ENCODE measurements around the gene UXT. TPM values are rescaled to one million over a fixed set of nuclear protein-coding genes. Genes with fewer than 3 reads are reported as not detected.

Gene UXT
- total and polyA plus RNA-seq, 9 of the 15 experiments (the other 6 are each of a cell fraction or from before 2014, with no cell fraction given) = 141 to 300 (median 204) TPM

DNA sequence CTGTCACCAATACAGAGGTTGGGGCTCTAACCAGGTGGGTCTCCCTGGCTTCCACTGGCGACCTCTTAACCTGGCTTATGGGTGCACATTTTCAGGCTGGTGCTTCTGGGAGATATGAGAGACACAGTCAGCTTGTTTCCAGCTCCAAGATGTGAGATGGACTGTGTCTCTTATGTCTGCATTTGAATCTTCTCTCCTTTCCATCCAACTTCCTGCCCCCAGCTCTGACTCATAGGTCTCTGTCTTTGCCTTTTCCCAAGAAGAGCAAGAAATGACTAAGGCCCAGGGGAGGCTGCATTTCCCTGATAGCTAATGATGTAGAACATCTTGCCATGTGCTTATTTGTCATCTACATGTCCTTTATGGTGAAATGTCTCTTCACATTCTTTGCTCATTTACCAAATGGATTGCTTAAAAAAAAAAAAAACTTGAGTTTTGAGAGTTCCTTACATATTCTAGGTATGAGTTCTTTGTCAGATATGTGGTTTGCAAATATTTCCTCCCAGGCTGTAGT is 3.2 kb upstream of the UXT start (continued):
- TF ChIP-seq, protein P1, sequence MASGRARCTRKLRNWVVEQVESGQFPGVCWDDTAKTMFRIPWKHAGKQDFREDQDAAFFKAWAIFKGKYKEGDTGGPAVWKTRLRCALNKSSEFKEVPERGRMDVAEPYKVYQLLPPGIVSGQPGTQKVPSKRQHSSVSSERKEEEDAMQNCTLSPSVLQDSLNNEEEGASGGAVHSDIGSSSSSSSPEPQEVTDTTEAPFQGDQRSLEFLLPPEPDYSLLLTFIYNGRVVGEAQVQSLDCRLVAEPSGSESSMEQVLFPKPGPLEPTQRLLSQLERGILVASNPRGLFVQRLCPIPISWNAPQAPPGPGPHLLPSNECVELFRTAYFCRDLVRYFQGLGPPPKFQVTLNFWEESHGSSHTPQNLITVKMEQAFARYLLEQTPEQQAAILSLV (tag; IDR thresholded peaks at IDR 0.05) = no peak
- TF ChIP-seq RCOR1 (IDR thresholded peaks at IDR 0.05; ENCODE audit: borderline replicate concordance in 1 of 2, low read depth in 2 of 2, low read length in 2 of 2) (peak in 1 of 2 experiments; percentile 78; a peak in 1 of 4 replicates), RNF2 (IDR thresholded peaks at IDR 0.05) (peak; percentile 32; the same call in 1 of the 2 replicates), NR2C1 (IDR thresholded peaks at IDR 0.05) (no peak), NR2C1 (tag; IDR thresholded peaks at IDR 0.05) (no peak), ATF7 (IDR thresholded peaks at IDR 0.05) (peak; percentile 33; the same call in 1 of the 2 replicates), MYC (IDR thresholded peaks at IDR 0.05; ENCODE audit: low read depth, low read length) (peak; percentile 86), MYC (CRISPR knock-in tag; IDR thresholded peaks at IDR 0.05; ENCODE audit: borderline replicate concordance, low read depth) (no peak), TRIM24 (IDR thresholded peaks at IDR 0.05) (peak; percentile 76 to 84)
- TF ChIP-seq, protein P2, sequence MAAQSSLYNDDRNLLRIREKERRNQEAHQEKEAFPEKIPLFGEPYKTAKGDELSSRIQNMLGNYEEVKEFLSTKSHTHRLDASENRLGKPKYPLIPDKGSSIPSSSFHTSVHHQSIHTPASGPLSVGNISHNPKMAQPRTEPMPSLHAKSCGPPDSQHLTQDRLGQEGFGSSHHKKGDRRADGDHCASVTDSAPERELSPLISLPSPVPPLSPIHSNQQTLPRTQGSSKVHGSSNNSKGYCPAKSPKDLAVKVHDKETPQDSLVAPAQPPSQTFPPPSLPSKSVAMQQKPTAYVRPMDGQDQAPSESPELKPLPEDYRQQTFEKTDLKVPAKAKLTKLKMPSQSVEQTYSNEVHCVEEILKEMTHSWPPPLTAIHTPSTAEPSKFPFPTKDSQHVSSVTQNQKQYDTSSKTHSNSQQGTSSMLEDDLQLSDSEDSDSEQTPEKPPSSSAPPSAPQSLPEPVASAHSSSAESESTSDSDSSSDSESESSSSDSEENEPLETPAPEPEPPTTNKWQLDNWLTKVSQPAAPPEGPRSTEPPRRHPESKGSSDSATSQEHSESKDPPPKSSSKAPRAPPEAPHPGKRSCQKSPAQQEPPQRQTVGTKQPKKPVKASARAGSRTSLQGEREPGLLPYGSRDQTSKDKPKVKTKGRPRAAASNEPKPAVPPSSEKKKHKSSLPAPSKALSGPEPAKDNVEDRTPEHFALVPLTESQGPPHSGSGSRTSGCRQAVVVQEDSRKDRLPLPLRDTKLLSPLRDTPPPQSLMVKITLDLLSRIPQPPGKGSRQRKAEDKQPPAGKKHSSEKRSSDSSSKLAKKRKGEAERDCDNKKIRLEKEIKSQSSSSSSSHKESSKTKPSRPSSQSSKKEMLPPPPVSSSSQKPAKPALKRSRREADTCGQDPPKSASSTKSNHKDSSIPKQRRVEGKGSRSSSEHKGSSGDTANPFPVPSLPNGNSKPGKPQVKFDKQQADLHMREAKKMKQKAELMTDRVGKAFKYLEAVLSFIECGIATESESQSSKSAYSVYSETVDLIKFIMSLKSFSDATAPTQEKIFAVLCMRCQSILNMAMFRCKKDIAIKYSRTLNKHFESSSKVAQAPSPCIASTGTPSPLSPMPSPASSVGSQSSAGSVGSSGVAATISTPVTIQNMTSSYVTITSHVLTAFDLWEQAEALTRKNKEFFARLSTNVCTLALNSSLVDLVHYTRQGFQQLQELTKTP (IDR thresholded peaks at IDR 0.05; ENCODE audit: low read depth in 1 of 2, partially characterized antibody in 2 of 2) = peak in 1 of 2 experiments; percentile 66
